Measurements from ENCODE around the gene PTTG1IP.

GRCh38 chr21:44834951-44835646, 38.4 kb downstream of the PTTG1IP start:
- no peak; a peak in 1 of 6 replicates for TF ChIP-seq CTCF (IDR thresholded peaks at IDR 0.05 in 2 of 3, conservative IDR thresholded peaks at IDR 0.05 in 1 of 3; ENCODE audit: control insufficient read depth in 2 of 3, extremely low read depth in 1 of 3, insufficient read depth in 1 of 3, low read depth in 3 of 3, low read length in 3 of 3)
- TF ChIP-seq NRF1 (conservative IDR thresholded peaks at IDR 0.05; ENCODE audit: low read depth, low read length), result no peak
- no peak for TF ChIP-seq RAD21 (IDR thresholded peaks at IDR 0.05; ENCODE audit: insufficient read depth, low read depth, low read length)
- no peak for TF ChIP-seq TAF1 (IDR thresholded peaks at IDR 0.05; ENCODE audit: borderline replicate concordance, low read depth, low read length)
- TF ChIP-seq PBX3 (IDR thresholded peaks at IDR 0.05; ENCODE audit: insufficient replicate concordance, low read depth, low read length), result no peak
- TF ChIP-seq MAX (IDR thresholded peaks at IDR 0.05; ENCODE audit: low read depth, low read length), result no peak
- TF ChIP-seq ATF7 (IDR thresholded peaks at IDR 0.05; ENCODE audit: low read depth), result no peak
- TF ChIP-seq SREBF2 (IDR thresholded peaks at IDR 0.05; ENCODE audit: low read length), result no peak
- no peak for TF ChIP-seq POLR2AphosphoS5 (IDR thresholded peaks at IDR 0.05; ENCODE audit: low read length)
- no peak for TF ChIP-seq RCOR1 (conservative IDR thresholded peaks at IDR 0.05; ENCODE audit: low read depth, low read length)
- no peak for TF ChIP-seq POLR2A (IDR thresholded peaks at IDR 0.05; ENCODE audit: low read depth, low read length)
